Tibial artery (tissue), 4 donors: ENCODE data around the gene LIMK1.

Source experiments
- DNase-seq, 2 donors: peaks; one replicate each; pipeline ENCODE4 v3.0.0-alpha.2; 2019
- H3K27ac ChIP-seq, 2 donors: fragments of 200-600 bp; sonication (generic) in 1 of 2; 1 replicate in 1 of 2; 2 replicates in 1 of 2; pipeline ENCODE4 v1.5.1; 2018 to 2019; ENCODE audit warnings: mild to moderate bottlenecking in 1 of 2
- H3K27me3 ChIP-seq, 2 donors: fragments of 200-600 bp; sonication (generic) in 1 of 2; one replicate each; pipeline versions ENCODE4 v1.5.1 to v1.6.0; 2016 to 2019
- H3K36me3 ChIP-seq, 3 donors: fragments of 200-600 bp; sonication (generic) in 2 of 3; one replicate each; pipeline ENCODE4 v1.5.1; 2016 to 2019; ENCODE audit warnings: mild to moderate bottlenecking in 2 of 3
- H3K4me1 ChIP-seq, 4 donors: fragments of 200-600 bp; sonication (generic) in 2 of 4; 1 replicate in 3 of 4; 2 replicates in 1 of 4; pipeline ENCODE4 v1.5.1; 2016 to 2019
- H3K4me3 ChIP-seq, 2 donors: fragments of 200-600 bp; sonication (generic) in 1 of 2; 1 replicate in 1 of 2; 2 replicates in 1 of 2; pipeline ENCODE4 v1.5.1; 2018 to 2019; ENCODE audit warnings: mild to moderate bottlenecking in 2 of 2
- H3K9me3 ChIP-seq, 3 donors: fragments of 200-600 bp; sonication (generic) in 1 of 3; one replicate each; pipeline ENCODE4 v1.5.1; 2016 to 2019
- intact Hi-C: fragments of 100-400 bp; cut with DNase I; formaldehyde crosslinking; loops from one replicate; pipeline ENCODE4 v1.15.0; 2023; ENCODE audit warnings: low total_unique reads
- TF ChIP-seq, protein P1 (sequence below), 2 experiments: fragments of 200-600 bp in 1 of 2; fragments of 450-650 bp in 1 of 2; IDR thresholded peaks; one replicate each; pipeline ENCODE4 v1.5.1; 2017 to 2019; ENCODE audit warnings: antibody characterized with exemption in 2 of 2, mild to moderate bottlenecking in 1 of 2, moderate library complexity in 1 of 2

LIMK1 gene

DNA sequence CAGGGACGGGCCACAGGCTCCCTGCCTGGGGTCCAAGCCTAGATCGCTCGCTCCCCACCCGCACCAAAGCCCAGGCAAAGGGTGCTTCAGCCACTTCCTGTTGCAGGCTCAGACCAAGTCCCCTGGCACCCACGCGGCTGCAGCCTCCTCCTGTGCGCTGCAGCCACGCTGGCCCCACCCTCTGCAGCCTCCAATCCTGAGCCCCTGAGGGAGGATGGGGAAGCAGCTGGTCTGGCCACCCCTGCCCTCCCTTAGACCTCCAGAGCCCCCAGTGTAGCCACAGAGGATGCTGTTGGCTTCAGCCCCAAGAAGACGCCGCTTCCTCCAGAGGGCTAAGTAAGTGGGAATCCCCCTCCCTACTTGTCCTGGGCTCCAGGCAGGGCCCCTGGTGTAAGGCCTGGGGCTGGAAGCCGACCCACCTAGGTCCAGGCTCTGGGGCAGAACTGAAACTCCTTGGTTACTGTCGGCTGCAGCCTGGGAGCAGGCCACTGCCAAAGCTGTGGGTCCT is 9.4 kb downstream of the LIMK1 start:
- TF ChIP-seq, protein P1, sequence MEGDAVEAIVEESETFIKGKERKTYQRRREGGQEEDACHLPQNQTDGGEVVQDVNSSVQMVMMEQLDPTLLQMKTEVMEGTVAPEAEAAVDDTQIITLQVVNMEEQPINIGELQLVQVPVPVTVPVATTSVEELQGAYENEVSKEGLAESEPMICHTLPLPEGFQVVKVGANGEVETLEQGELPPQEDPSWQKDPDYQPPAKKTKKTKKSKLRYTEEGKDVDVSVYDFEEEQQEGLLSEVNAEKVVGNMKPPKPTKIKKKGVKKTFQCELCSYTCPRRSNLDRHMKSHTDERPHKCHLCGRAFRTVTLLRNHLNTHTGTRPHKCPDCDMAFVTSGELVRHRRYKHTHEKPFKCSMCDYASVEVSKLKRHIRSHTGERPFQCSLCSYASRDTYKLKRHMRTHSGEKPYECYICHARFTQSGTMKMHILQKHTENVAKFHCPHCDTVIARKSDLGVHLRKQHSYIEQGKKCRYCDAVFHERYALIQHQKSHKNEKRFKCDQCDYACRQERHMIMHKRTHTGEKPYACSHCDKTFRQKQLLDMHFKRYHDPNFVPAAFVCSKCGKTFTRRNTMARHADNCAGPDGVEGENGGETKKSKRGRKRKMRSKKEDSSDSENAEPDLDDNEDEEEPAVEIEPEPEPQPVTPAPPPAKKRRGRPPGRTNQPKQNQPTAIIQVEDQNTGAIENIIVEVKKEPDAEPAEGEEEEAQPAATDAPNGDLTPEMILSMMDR (IDR thresholded peaks at IDR 0.05): no peak
- Histone ChIP-seq H3K36me3 (peaks cover 0 to 11% (median 6%) of the 10 kb centered on the region in 3 donors), H3K27me3 (no peaks in the 10 kb centered on the region), H3K27ac (peak overlapping the region; percentile 58 to 66), H3K4me3 (peak overlapping the region; percentile 42 to 48), H3K9me3 (no peaks in the 10 kb centered on the region), H3K4me1 (peaks cover 6 to 33% (median 28%) of the 10 kb centered on the region in 4 donors)
- intact Hi-C loops: no loop called here
- peak; percentile 71 to 86 for DNase-seq

GRCh38 chr7:74093671-74094223 is 10.1 kb downstream of the LIMK1 start:
- Histone ChIP-seq H3K9me3 (no peaks in the 10 kb centered on the region), H3K27me3 (no peaks in the 10 kb centered on the region), H3K36me3 (peaks cover 0 to 11% (median 6%) of the 10 kb centered on the region in 3 donors), H3K4me3 (peak overlapping the region; percentile 42 to 48), H3K4me1 (peaks cover 6 to 33% (median 28%) of the 10 kb centered on the region in 4 donors), H3K27ac (peak overlapping the region; percentile 58 to 66)
- DNase-seq: no peak
- intact Hi-C loops: no loop called here
- TF ChIP-seq, protein P1 (IDR thresholded peaks at IDR 0.05): no peak

DNA sequence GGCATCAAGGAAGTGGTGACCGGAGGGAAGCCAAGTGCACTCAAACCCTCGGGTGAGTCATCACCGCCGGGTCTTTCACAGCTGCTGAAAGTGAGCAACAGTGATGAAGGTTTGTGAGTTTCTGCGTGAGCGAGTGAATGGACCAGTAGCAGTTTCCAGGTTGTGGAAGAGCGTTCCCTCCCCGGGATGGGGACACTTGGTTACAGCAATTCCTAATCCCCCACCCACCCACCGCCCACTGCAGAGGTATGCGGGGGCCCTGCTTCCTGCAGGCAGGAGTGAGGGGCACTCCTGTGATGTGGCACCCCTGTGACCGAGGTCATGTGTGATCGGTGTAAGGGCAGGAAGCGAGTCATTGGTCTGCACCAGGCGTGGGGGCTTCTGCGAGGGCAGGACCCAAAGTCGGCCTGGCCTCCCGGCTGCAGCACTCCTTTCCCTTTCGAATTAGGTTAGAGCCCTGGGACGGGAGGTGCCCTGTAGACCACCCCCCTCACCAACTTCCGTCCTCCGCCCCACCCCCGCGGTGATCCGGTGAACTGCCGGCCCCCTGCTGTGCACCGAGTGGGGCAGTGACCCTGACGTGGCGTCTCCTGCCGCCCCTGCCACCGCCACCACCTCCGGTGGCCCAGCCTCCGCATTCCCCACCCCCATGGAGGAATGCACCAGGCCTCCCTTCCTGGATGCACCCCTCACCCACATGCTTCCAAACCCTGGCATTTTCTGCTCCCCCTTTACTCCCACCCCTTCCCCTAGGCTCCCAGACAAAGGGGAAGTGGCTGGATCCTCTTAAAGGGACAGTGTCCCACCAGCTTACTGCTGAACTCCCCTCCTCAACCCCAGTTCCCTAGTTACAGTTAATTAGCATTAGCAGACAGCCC is 10.9 kb downstream of the LIMK1 start:
- Histone ChIP-seq H3K9me3 (no peaks in the 10 kb centered on the region), H3K27ac (peak overlapping the region; percentile 58 to 66), H3K4me3 (peak overlapping the region; percentile 42 to 48), H3K4me1 (peaks cover 6 to 33% (median 28%) of the 10 kb centered on the region in 4 donors), H3K36me3 (peaks cover 0 to 15% (median 14%) of the 10 kb centered on the region in 3 donors), H3K27me3 (no peaks in the 10 kb centered on the region)
- TF ChIP-seq, protein P1 (IDR thresholded peaks at IDR 0.05): no peak
- intact Hi-C loops: no loop called here
- peak; percentile 90 to 91 for DNase-seq

GRCh38 chr7:74095135-74095534 is 11.5 kb downstream of the LIMK1 start:
- H3K9me3 ChIP-seq: no peaks in the 10 kb centered on the region
- H3K4me1 ChIP-seq: peaks cover 6 to 33% (median 28%) of the 10 kb centered on the region in 4 donors
- no peak for DNase-seq
- H3K4me3 ChIP-seq: peak overlapping the region in 1 of 2 donors; percentile 48
- TF ChIP-seq, protein P1 (IDR thresholded peaks at IDR 0.05): no peak
- H3K27me3 ChIP-seq: no peaks in the 10 kb centered on the region
- H3K36me3 ChIP-seq: peaks cover 0 to 20% (median 16%) of the 10 kb centered on the region in 3 donors
- intact Hi-C loops: no loop called here
- H3K27ac ChIP-seq: peak overlapping the region; percentile 58 to 66

DNA sequence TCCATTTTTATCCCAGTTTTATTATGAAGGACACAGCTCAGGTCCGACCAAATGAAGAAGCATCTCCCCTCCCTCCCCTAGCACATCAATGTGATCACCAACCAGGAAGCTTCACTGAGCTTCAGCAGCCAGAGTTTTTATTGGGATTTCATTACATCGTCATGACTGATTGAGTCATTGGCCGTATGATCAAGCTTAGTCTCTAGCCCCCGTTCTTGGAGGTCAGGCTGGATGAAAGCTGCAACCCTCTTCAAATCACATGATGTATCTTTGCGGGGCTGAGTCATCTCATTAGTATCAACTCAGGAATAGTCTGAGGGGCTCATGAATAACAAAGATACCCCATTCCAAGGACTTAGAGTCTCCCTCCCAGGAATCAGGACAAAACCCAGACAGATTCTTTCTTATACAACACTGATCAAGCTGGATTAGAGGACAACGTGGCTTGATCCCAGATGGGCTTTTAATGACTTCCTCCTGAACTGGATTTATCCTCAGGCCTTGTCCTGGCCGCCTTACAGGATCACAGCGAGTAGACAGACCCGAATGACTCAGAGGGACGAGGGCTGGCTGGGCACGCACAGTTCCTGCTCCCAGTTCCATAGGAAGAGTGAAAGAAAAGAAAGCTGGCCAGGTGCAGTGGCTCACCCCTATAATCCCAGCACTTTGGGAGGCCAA is 14.5 kb downstream of the LIMK1 start:
- Histone ChIP-seq H3K9me3 (no peaks in the 10 kb centered on the region), H3K4me1 (peaks cover 6 to 22% (median 19%) of the 10 kb centered on the region in 4 donors), H3K36me3 (peaks cover 0 to 36% (median 31%) of the 10 kb centered on the region in 3 donors), H3K27me3 (no peaks in the 10 kb centered on the region), H3K27ac (peak overlapping the region; percentile 21 to 42), H3K4me3 (no peak overlapping the region)
- peak; percentile 74 to 75 for DNase-seq
- TF ChIP-seq, protein P1 (IDR thresholded peaks at IDR 0.05): no peak
- intact Hi-C loops: no loop called here
